SK-N-SH (cell line): ENCODE results near the gene VWA5B1. TPM values are rescaled to one million over a fixed set of nuclear protein-coding genes. Genes with fewer than 3 reads are reported as not detected.

Source experiments
- CTCF ChIA-PET: fragments of 300-600, 350-600 bp; formaldehyde crosslinking; extraction: SDS; loops from one replicate; lab custom pipeline; 2021; lab: Yijun Ruan, JAX
- POLR2A ChIA-PET: fragments of 350-600 bp; sonication (Branson Sonifier 250); formaldehyde crosslinking; extraction: SDS; loops from one replicate; lab custom pipeline; 2020; ENCODE audit warnings: antibody characterized with exemption, inconsistent platforms; lab: Yijun Ruan, JAX
- DNase-seq: peaks from one replicate; pipeline ENCODE4 v3.0.0; 2012
- H2AFZ ChIP-seq: fragments of 200-600 bp; sonication (generic); 2 replicates; pipeline ENCODE4 v1.8.1; 2016; ENCODE audit warnings: antibody characterized with exemption, mild to moderate bottlenecking, low read depth
- H3F3A ChIP-seq: fragments of 200-600 bp; sonication (generic); replicated peaks from 2 replicates; pipeline ENCODE3; 2016; ENCODE audit warnings: antibody characterized with exemption, mild to moderate bottlenecking; ENCODE audit not compliant: insufficient read depth
- H3K27ac ChIP-seq, 2 experiments: fragments of 200-500 bp in 1 of 2; fragments of 200-600 bp in 1 of 2; sonication (Bioruptor generic) in 1 of 2; sonication (generic), shearing (Covaris generic) in 1 of 2; 2 replicates each; pipeline versions ENCODE4 v1.5.1 to v1.6.1; 2014 to 2016; ENCODE audit warnings: low read depth in 2 of 2, inconsistent platforms in 1 of 2, low read length in 1 of 2, mild to moderate bottlenecking in 1 of 2, mixed read lengths in 1 of 2
- H3K27me3 ChIP-seq: fragments of 200-600 bp; sonication (generic), shearing (Covaris generic); 2 replicates; pipeline ENCODE4 v1.6.1; 2016; ENCODE audit warnings: mixed run types; ENCODE audit not compliant: insufficient read depth
- H3K36me3 ChIP-seq, 2 experiments: fragments of 200-500 bp in 1 of 2; fragments of 200-600 bp in 1 of 2; sonication (Bioruptor generic) in 1 of 2; sonication (generic) in 1 of 2; replicated peaks in 1 of 2; 2 replicates each; pipeline versions ENCODE3 to v1.5.1; 2014 to 2016; ENCODE audit warnings: low read length in 1 of 2, mild to moderate bottlenecking in 1 of 2; ENCODE audit not compliant: insufficient read depth in 2 of 2, control insufficient read depth in 1 of 2
- H3K4me1 ChIP-seq, 2 experiments: fragments of 200-500 bp in 1 of 2; fragments of 200-600 bp in 1 of 2; sonication (Bioruptor generic) in 1 of 2; sonication (generic), shearing (Covaris generic) in 1 of 2; 2 replicates each; pipeline versions ENCODE4 v1.5.1 to v1.6.1; 2014 to 2016; ENCODE audit warnings: low read depth in 1 of 2, low read length in 1 of 2, mixed run types in 1 of 2; ENCODE audit not compliant: insufficient read depth in 2 of 2, control insufficient read depth in 1 of 2
- H3K4me2 ChIP-seq: fragments of 200-600 bp; sonication (generic), shearing (Covaris generic); 2 replicates; pipeline ENCODE4 v1.6.1; 2017; ENCODE audit warnings: mixed run types
- H3K4me3 ChIP-seq, 2 experiments: fragments of 200-500 bp in 1 of 2; fragments of 200-600 bp in 1 of 2; sonication (Bioruptor generic) in 1 of 2; sonication (generic), shearing (Covaris generic) in 1 of 2; 2 replicates each; pipeline versions ENCODE4 v1.5.1 to v1.8.1; 2014 to 2016; ENCODE audit warnings: low read depth in 2 of 2, inconsistent platforms in 1 of 2, low read length in 1 of 2, mild to moderate bottlenecking in 1 of 2, mixed read lengths in 1 of 2, moderate library complexity in 1 of 2
- H3K79me2 ChIP-seq: fragments of 200-600 bp; sonication (generic); 2 replicates; pipeline ENCODE4 v1.8.1; 2017; ENCODE audit warnings: mild to moderate bottlenecking; ENCODE audit not compliant: insufficient read depth
- H3K9ac ChIP-seq: fragments of 200-600 bp; sonication (generic); 2 replicates; pipeline ENCODE4 v1.6.1; 2017; ENCODE audit warnings: mixed run types
- H3K9me2 ChIP-seq: fragments of 200-600 bp; sonication (generic); 2 replicates; pipeline ENCODE4 v1.6.1; 2017; ENCODE audit warnings: mixed run types
- H3K9me3 ChIP-seq: fragments of 200-600 bp; sonication (generic); 2 replicates; pipeline ENCODE4 v1.6.1; 2017; ENCODE audit warnings: mixed run types, mild to moderate bottlenecking, moderate library complexity
- H4K20me1 ChIP-seq: fragments of 200-600 bp; sonication (generic); 2 replicates; pipeline ENCODE4 v1.6.1; 2017; ENCODE audit warnings: mild to moderate bottlenecking, mixed run types; ENCODE audit not compliant: insufficient read depth
- CHD2 ChIP-seq: fragments of 150-350 bp; IDR thresholded peaks from 2 replicates; pipeline ENCODE4 v1.6.1; 2018; ENCODE audit warnings: low read length; ENCODE audit not compliant: partially characterized antibody
- FOSL2 ChIP-seq: IDR thresholded peaks from 2 replicates; pipeline ENCODE4 v1.4.0; 2012; ENCODE audit warnings: low read depth, mild to moderate bottlenecking, moderate library complexity, borderline replicate concordance
- NFIC ChIP-seq: IDR thresholded peaks from 2 replicates; pipeline ENCODE4 v1.4.0; 2012; ENCODE audit warnings: borderline replicate concordance
- POLR2AphosphoS5 ChIP-seq: IDR thresholded peaks from 2 replicates; pipeline ENCODE4 v1.6.1; 2012; ENCODE audit warnings: low read depth, low read length
- RXRA ChIP-seq: IDR thresholded peaks from 2 replicates; pipeline ENCODE4 v1.4.0; 2012; ENCODE audit warnings: low read depth, mild to moderate bottlenecking, borderline replicate concordance
- TCF12 ChIP-seq: IDR thresholded peaks from 2 replicates; pipeline ENCODE4 v1.4.0; 2012
- WGBS: methylation state at CpG from one replicate; pipeline ENCODE4 v1.1.6; 2017; ENCODE audit warnings: low lambda C conversion rate; 5-methylcytosine and 5-hydroxymethylcytosine counted together
- polyA plus RNA-seq, 3 experiments: library from polyadenylated mRNA; depleted of rRNA; stranded (reverse); fragments of >200 nt; gene quantifications; 2 replicates each; pipeline ENCODE4 v1.2.3, GENCODE V29; 2012
- TF ChIP-seq, protein P1 (sequence below): fragments of 150-350 bp; IDR thresholded peaks from 2 replicates; pipeline ENCODE4 v1.6.1; 2016; ENCODE audit warnings: mild to moderate bottlenecking, low read depth, low read length
- TF ChIP-seq, protein P2 (sequence below): IDR thresholded peaks from 2 replicates; pipeline ENCODE4 v1.4.0; 2012; ENCODE audit warnings: low read depth
- TF ChIP-seq, protein P3 (sequence below): fragments of 200-600 bp; sonication (generic); IDR thresholded peaks from 2 replicates; pipeline ENCODE4 v1.6.1; 2017; ENCODE audit warnings: antibody characterized with exemption, mild to moderate bottlenecking, moderate library complexity
- TF ChIP-seq, protein P4 (sequence below): IDR thresholded peaks from 2 replicates; pipeline ENCODE4; 2012

Gene VWA5B1
- polyA plus RNA-seq, 1 of the 3 experiments (the other 2 are of a cell fraction), result not detected

DNA sequence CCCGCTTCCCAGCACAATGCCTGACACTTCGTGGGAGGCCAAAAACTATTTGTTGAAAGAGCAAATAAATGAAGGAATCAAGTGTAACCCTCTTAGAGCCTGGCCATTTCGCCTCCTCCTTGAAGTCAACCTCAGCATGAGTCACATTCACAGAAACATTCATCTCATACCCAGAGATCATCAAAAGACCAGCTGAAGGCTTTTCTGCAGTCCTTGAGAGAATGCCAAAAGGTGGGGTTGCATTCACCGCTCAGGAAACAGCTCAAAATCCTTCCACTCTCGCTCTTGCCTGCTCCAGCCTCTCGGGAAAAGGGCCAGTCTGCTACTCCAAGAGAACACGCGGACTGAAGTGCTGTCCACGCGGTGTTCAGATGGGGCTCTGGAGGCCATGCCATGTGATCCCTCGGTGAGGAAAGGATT is 90.0 kb downstream of the VWA5B1 start:
- H3K27me3 ChIP-seq, result peaks cover 4% of the 10 kb centered on the region; the same call in 1 of the 2 replicates
- H3K4me2 ChIP-seq, result 0 out of 2 replicates have a peak overlapping the region, but pooled peaks have one; percentile 6
- no peak overlapping the region for H3K9ac ChIP-seq
- H3K9me2 ChIP-seq, result no peaks in the 10 kb centered on the region
- H3K79me2 ChIP-seq, result no peaks in the 10 kb centered on the region
- peaks cover 0 to 7% of the 10 kb centered on the region in 2 experiments; a peak in 1 of 4 replicates for H3K4me1 ChIP-seq
- H3K36me3 ChIP-seq, result no peaks in the 10 kb centered on the region
- peaks cover 6% of the 10 kb centered on the region for H3F3A ChIP-seq
- WGBS, result 55% methylated on average over 10 of the region's 11 CpGs
- ChIA-PET CTCF (interaction anchor here (0.9 to 3.7 kb wide), 7 partner anchors 13 to 168 kb away, joined by 3 to 22 read pairs (median 8); no protein-coding TSS in a partner anchor), POLR2A (no interaction called here)
- TF ChIP-seq, protein P1, sequence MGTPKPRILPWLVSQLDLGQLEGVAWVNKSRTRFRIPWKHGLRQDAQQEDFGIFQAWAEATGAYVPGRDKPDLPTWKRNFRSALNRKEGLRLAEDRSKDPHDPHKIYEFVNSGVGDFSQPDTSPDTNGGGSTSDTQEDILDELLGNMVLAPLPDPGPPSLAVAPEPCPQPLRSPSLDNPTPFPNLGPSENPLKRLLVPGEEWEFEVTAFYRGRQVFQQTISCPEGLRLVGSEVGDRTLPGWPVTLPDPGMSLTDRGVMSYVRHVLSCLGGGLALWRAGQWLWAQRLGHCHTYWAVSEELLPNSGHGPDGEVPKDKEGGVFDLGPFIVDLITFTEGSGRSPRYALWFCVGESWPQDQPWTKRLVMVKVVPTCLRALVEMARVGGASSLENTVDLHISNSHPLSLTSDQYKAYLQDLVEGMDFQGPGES, result no peak
- TF ChIP-seq TCF12 (peak; percentile 36; the same call in 1 of the 2 replicates), CHD2 (no peak), FOSL2 (peak; percentile 25; the same call in 1 of the 2 replicates), NFIC (peak; percentile 36; the same call in 1 of the 2 replicates), POLR2AphosphoS5 (no peak)
- TF ChIP-seq, protein P2, sequence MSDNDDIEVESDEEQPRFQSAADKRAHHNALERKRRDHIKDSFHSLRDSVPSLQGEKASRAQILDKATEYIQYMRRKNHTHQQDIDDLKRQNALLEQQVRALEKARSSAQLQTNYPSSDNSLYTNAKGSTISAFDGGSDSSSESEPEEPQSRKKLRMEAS, result 0 out of 2 replicates have a peak, but pooled peaks have one; percentile 34
- TF ChIP-seq, protein P3, sequence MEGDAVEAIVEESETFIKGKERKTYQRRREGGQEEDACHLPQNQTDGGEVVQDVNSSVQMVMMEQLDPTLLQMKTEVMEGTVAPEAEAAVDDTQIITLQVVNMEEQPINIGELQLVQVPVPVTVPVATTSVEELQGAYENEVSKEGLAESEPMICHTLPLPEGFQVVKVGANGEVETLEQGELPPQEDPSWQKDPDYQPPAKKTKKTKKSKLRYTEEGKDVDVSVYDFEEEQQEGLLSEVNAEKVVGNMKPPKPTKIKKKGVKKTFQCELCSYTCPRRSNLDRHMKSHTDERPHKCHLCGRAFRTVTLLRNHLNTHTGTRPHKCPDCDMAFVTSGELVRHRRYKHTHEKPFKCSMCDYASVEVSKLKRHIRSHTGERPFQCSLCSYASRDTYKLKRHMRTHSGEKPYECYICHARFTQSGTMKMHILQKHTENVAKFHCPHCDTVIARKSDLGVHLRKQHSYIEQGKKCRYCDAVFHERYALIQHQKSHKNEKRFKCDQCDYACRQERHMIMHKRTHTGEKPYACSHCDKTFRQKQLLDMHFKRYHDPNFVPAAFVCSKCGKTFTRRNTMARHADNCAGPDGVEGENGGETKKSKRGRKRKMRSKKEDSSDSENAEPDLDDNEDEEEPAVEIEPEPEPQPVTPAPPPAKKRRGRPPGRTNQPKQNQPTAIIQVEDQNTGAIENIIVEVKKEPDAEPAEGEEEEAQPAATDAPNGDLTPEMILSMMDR, result no peak
- TF ChIP-seq, protein P4, sequence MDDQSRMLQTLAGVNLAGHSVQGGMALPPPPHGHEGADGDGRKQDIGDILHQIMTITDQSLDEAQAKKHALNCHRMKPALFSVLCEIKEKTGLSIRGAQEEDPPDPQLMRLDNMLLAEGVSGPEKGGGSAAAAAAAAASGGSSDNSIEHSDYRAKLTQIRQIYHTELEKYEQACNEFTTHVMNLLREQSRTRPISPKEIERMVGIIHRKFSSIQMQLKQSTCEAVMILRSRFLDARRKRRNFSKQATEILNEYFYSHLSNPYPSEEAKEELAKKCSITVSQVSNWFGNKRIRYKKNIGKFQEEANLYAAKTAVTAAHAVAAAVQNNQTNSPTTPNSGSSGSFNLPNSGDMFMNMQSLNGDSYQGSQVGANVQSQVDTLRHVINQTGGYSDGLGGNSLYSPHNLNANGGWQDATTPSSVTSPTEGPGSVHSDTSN, result peak; percentile 45; the same call in 1 of the 2 replicates
- H3K27ac ChIP-seq, result no peak overlapping the region
- H3K9me3 ChIP-seq, result no peaks in the 10 kb centered on the region
- no peak overlapping the region for H3K4me3 ChIP-seq
- H4K20me1 ChIP-seq, result no peaks in the 10 kb centered on the region
- H2AFZ ChIP-seq, result no peak overlapping the region
- DNase-seq, result no peak

DNA sequence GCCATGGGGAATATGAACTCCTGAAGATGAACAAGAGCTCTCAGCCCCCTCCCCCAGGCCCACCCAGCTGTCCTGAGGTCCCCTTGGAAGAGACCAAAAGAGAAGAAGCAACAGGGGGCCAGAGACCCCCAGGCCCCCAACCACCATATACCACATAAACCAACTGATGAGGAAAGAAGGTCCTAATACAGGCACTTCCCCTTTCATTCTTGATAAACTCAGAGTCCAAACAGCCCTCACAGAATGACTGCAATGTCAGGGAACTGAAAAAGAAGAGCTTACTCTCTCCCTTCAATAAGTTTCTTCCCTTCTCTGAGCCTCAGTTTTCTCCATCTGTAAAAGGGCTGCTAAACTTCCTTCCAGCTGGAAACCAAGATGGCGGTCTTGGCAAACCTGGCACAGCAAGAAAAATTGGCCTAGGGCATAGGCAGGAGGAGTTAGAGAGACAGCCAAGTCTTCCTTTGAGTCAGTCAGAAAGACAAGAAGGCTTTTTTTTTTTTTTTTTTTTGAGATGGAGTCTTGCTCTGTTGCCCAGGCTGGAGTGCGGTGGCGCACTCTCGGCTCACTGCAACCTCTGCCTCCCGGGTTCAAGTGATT is 90.5 kb downstream of the VWA5B1 start:
- no peaks in the 10 kb centered on the region for H4K20me1 ChIP-seq
- no peak for TF ChIP-seq RXRA
- DNase-seq, result no peak
- CTCF ChIA-PET, result interaction anchor here (0.9 to 3.7 kb wide), 7 partner anchors 13 to 168 kb away, joined by 3 to 22 read pairs (median 8); no protein-coding TSS in a partner anchor
- no peaks in the 10 kb centered on the region for H3K9me2 ChIP-seq
- no peak overlapping the region for H3K4me3 ChIP-seq
- no peak overlapping the region for H3K9ac ChIP-seq
- H3K9me3 ChIP-seq, result no peaks in the 10 kb centered on the region
- H3K36me3 ChIP-seq, result no peaks in the 10 kb centered on the region
- H2AFZ ChIP-seq, result no peak overlapping the region
- POLR2A ChIA-PET, result no interaction called here
- H3K27me3 ChIP-seq, result peaks cover 9% of the 10 kb centered on the region; the same call in 1 of the 2 replicates
- no peak overlapping the region for H3K27ac ChIP-seq
- peaks cover 0 to 13% of the 10 kb centered on the region in 2 experiments; a peak in 1 of 4 replicates for H3K4me1 ChIP-seq
- 79% methylated on average over 5 of the region's 5 CpGs for WGBS
- H3K79me2 ChIP-seq, result no peaks in the 10 kb centered on the region
- peaks cover 6% of the 10 kb centered on the region for H3F3A ChIP-seq
- 0 out of 2 replicates have a peak overlapping the region, but pooled peaks have one; percentile 6 for H3K4me2 ChIP-seq
